HG03280 (cell line): ENCODE results near the gene GRID1.

Experiments used
- ATAC-seq: cut with Tn5 transposase; IDR thresholded peaks from one replicate; pipeline ENCODE4 v1.9.1; 2021; ENCODE audit warnings: mild to moderate bottlenecking, moderate library complexity; ENCODE audit not compliant: unreplicated experiment

The GRID1 gene

GRCh38 chr10:86155054-86155921, 211.3 kb downstream of the GRID1 start:
- ATAC-seq = no peak

DNA sequence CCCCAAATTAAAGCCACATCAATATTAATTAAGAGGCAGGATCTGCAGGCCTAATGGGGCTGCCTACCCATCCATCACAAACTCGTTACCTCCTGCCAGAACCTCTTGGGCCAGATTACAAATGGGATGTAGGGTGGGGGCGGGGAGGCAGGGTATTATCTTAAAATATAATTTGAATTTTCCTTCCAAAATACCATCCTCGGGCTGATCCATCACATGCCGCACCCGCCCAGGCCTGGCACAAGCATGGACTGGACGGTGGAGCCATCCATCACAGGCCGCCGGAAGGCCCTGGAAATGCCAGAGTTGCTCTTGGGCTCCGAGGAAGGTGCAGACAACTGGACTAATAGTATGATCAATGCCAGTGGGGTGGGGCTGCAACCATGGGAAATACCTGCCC, 212.8 kb downstream of the GRID1 start:
- ATAC-seq = no peak

GRCh38 chr10:86152911-86153310, 213.7 kb downstream of the GRID1 start:
- no peak for ATAC-seq

DNA sequence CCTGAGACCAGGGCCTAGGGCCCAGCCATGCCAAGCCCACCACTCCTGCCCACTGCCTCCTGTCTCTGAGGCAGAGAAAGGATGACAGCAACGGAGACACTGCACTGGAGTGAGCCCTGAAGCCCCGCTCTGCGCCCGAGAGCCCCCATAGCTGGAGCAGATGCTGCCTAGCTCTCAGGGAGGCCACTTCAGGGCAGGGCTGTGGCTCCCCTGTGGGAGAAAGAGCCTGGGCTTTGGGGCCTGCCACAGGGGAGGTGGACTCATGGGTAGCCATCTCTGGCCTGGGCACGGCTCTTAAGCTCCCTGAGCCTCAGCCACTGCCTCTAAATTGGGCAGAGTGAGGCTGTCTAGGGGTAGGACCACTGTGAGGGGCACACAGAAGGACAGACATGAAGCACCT, 214.2 kb downstream of the GRID1 start:
- ATAC-seq = no peak

- no peak for ATAC-seq
These were observed 215.0 kb downstream of the GRID1 start for GRCh38 chr10:86151613-86152012.

DNA sequence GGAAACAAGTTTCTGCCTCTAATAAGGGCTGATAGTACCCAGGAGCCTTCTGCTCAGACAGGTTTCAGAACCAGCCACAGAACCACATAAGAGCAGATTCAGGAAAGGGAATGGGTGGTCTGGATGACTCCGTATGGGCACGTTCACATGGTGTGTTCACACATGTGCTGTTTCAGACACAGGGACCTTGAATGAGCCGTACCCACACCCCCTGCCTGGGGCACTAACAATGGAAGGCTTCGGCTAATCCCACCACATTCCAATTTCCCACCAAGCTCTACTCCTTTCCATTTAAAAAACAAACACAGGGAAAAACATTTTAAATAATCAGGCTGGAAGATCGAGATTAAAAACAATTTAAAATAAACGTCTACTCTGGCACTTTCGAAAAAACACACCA, 217.3 kb downstream of the GRID1 start:
- ATAC-seq = no peak

- ATAC-seq = no peak
These were observed 218.5 kb downstream of the GRID1 start for GRCh38 chr10:86148117-86148516.

DNA sequence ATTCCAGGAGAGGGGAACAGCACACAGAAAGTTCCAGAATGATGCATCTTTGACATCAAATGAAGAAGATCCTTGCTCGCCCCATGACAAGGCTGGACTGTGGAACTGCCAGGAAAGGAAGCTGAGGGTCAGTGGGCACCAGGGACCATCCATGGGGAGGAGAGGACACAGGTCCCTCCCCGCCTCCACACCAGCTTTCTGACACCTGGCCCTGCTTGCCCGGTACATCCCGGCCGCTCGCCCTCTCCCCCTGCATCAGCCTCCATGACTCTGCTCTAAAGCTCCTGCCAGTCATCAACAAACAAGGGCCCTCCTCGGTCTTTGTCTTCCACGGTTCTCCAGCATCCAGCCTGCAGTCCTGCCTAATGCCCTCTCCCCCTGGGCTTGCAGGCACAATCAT, 222.3 kb downstream of the GRID1 start:
- no peak for ATAC-seq

DNA sequence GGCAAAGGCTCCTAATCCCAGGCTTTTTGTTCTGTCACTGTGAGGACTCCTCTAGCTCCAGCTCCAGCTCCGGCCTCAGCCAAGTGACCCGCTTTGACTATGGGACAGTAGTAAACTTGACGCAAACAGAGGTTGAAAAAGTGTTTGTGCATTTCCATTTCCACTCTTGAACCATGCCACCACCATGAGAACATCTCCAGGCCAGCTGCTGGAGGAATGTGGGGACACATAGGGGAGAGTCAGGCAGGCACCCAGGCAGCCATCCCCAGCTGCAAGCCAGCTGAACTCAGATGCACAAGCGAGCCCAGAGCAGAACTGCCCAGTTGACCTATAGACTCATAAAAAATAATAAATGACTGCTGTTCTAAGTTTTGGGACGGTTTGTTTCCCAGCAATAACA, 224.7 kb downstream of the GRID1 start:
- ATAC-seq = no peak

- ATAC-seq = no peak
These were observed 227.4 kb downstream of the GRID1 start for GRCh38 chr10:86139066-86139657.

GRCh38 chr10:86138551-86139065, 228.0 kb downstream of the GRID1 start:
- no peak for ATAC-seq

DNA sequence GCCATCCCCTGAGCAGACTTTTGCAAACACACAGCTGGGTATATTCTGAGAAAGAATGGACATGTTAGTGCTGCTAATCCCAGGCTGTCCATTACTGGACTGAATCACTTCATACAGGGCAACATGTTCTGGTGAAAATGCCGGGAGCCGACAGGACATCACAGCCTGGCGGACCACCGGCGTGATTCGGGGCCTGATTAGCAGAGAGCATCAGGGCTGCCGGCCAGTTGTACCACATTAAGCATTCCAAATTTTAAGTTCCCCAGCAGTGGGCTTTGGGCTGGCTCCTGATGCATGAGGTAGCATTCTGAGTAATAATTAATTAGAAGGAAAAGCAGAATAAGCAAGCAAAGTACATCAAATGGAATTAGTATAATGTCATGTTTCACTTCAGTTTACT, 229.0 kb downstream of the GRID1 start:
- no peak for ATAC-seq

DNA sequence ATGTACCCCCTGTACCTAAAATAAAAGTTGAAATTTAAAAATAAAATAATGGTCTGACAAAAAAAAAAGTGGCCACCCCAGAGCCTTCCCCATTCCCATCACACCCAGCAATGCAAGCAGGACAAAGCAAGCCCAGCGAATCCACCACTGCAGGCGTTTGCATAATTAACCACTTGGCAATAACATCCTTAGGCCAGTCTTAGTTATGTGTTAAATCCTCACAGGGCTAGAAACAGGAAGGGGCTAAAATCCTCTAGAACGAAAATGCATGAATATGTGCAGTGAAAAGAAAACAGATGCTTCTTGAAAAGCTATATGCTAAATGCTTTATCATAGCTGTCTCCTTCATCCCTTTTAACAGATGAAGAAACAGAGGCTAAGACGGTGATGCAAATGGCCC, 229.7 kb downstream of the GRID1 start:
- ATAC-seq = no peak

- ATAC-seq = no peak
These were observed 231.4 kb downstream of the GRID1 start for GRCh38 chr10:86135191-86135590.

DNA sequence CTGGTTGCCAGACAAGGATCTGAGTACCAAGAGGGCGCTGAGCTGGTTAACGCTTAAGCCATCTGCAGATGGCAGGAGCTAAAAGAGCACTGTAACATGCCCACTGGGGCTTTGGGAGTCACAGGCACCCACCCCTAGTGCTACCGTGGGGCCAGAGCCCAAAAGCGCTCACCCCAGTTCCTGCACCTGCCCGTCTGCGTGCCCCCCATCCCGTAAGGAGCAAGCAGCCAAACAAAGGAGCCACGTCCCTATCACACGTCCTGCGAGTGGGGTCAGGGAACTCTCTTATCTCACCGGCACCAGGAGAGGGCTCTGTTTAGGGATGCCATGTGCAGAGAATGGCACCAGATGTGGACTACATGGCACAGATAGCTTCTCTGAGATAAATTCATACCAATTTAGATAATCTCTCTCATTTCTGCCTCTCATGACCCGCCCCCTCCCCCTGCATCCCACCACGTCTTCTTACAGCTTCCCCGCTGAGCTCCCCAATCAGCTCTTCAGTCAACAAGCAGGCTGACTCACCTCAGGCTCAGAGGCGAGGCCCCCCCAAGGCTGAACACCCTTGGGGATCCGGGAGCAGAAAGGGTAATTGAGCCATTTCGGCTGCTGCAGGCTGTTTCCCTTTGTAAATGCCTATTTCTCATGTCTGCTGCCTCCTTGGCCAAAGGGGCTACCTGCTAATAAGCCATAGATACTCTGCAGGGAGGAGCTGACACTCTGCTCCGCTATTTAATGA, 235.7 kb downstream of the GRID1 start:
- ATAC-seq = no peak

DNA sequence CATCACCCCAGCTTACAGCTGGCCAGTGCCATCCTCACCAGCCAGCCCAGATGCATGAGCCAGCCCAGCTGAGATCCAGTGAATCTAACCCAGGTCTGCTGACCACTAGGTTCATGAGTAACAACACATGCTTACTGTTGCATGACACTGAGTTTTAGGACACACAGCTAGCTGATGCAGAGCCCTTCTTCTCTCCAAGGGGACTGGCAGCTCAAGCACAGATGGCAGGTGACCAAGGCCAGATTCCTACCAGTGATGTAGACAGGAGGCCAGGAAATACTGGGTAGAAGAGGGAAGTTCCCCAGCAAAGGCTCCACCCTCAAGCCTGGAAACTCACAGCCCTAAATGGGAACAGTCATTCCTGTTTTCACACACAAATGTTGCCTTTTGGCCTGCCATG, 236.6 kb downstream of the GRID1 start:
- no peak for ATAC-seq

GRCh38 chr10:86128360-86128759, 238.2 kb downstream of the GRID1 start:
- ATAC-seq = no peak

DNA sequence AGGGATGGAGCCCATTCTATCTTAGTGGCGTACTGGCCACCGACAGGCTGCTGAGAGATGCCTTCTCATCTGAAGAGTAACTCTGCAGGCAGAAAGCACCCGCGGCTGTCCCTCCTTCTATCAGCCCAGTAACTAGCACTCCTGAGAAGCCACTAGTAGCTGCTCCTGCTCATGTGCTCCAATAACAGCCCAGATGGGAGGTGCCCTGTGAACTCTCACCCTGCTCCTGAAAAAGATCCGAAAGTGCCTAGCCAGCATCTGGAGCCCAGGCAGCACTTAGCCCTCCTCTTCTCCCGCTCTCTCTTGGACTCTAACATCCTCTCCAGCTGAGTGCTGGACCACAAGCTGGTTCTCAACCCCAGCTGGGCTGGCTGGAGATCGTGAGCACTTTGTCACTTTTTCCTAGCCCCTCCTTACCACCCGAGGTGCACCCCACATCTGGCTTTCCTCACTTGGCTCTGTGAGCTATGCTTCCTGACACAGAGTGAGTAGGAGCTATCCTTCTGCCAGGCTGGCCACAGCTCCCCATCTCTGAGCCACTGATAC, 239.2 kb downstream of the GRID1 start:
- no peak for ATAC-seq

DNA sequence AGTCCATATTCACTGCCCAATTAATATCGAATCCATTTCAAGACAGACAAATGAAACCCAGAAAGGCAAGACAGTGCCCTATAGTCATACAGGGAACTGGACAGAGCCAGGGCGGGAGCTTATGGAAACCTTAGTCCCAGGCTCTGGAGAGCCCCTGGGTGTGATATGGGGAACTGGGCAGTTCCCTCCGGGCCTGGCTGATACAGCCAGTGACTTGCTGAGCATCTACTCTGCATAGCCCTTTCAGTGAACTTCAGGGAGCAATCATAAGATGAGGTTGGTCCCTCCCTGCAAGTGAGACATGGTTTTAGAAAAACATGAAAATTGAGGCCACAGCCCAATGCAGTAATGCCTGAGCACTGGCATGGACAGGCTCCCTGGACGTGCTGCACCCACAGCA, 241.9 kb downstream of the GRID1 start:
- no peak for ATAC-seq

DNA sequence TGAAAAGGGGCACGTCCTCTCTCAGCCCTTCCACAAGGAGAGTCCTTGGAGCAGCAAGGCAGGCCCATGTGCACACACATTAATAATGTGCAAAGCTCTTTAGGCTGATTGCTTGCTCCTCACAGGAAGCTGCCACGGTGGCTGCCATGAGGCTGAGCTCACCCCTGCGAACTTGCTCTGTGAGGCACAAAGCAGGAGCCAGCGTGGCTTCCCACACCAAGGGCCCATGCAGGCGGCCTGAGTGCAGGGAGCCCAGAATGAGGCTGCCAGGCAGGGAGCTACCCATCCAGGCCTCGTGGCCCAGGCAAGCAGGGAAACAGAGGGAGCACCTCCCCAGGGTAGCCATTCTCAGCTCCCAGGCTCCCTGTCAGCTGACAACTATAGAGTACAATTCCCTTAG, 242.9 kb downstream of the GRID1 start:
- no peak for ATAC-seq

DNA sequence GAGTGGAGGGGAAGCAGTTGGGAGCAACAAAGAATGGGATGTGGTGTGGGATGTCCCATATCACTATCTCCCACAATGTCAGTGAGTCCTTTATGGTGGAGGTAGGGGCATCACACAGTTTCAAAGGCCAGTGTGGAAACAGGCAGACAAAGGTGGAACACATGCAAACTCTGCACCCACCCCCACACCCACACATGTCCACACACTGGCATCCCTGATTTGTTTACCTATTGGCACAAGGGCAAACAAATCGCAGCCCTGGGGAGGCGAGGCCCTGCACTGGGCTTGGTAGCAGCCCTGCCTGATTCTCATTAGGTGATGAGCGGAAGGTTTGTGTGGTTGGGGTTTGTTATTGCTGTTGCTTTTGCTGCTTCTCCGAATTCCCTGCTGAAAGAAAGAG, 243.3 kb downstream of the GRID1 start:
- no peak for ATAC-seq
